Measurements from ENCODE around the gene ACTL6B. TPM values are rescaled to one million over a fixed set of nuclear protein-coding genes. Genes with fewer than 3 reads are reported as not detected.
A peak's percentile ranks its signal among the peaks of the same experiment; 100 is the strongest.

The ACTL6B gene
- total RNA-seq, 1 donor from 2014 or later = not detected

DNA sequence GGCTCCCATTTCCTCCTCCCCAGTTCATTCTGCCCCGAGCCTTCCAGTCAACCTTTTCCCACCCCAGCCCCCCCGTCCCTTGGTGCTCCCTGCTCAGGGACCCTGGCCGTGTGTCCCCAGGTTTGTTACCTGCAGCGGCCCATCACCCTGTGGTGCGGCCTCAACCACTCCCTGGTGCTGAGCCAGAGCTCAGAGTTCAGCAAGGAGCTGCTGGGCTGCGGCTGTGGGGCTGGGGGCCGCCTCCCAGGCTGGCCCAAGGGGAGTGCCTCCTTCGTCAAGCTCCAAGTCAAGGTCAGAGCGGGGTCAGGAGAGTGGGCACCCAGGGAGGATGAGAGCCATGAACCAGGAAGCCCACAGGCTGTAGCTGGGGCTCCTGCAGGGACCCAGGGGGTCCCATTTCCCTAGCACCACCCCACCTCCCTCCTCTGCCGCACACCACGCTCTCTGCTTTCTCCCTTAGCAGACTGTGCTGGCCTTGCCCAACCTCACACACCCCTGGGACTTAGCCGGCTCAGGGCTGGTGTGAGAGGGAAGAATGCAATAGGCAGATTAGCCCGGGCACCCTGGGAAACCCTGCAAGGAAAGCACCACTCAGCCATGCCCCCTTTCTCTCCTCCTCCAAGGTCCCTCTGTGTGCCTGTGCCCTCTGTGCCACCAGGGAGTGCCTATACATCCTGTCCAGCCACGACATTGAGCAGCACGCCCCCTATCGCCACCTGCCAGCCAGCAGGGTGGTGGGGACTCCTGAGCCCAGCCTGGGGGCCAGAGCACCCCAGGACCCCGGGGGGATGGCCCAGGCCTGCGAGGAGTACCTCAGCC lies 56.1 kb downstream of the ACTL6B start:
- no peak for TF ChIP-seq EZH2 (IDR thresholded peaks at IDR 0.05)
- TF ChIP-seq CTCF (IDR thresholded peaks at IDR 0.05) = peak; percentile 24
- Histone ChIP-seq H3K36me3 (no peaks in the 10 kb centered on the region), H4K20me1 (ENCODE audit: low read depth) (no peaks in the 10 kb centered on the region), H3K9me3 (ENCODE audit: low read depth) (no peaks in the 10 kb centered on the region), H3K4me2 (no peak overlapping the region), H3K27me3 (peaks cover 10% of the 10 kb centered on the region), H3F3A (ENCODE audit: low read depth) (peaks cover 19% of the 10 kb centered on the region), H3K79me2 (ENCODE audit: low read depth) (no peaks in the 10 kb centered on the region), H3K4me3 (no peak overlapping the region), H3K4me1 (peaks cover 24% of the 10 kb centered on the region), H3K9ac (no peak overlapping the region), H2AFZ (replicated peaks) (no peak overlapping the region), H3K27ac (no peak overlapping the region)
- Mint-ChIP-seq H3K27ac (no peak overlapping the region), H3K4me1 (peaks cover 31% of the 10 kb centered on the region), H3K27me3 (ENCODE audit: insufficient read depth, low read depth) (peaks cover 4% of the 10 kb centered on the region), H3K4me3 (no peak overlapping the region), H3K36me3 (no peaks in the 10 kb centered on the region), H3K9me3 (no peaks in the 10 kb centered on the region)
- peak; percentile 11 for DNase-seq (ENCODE audit: low spot score)

DNA sequence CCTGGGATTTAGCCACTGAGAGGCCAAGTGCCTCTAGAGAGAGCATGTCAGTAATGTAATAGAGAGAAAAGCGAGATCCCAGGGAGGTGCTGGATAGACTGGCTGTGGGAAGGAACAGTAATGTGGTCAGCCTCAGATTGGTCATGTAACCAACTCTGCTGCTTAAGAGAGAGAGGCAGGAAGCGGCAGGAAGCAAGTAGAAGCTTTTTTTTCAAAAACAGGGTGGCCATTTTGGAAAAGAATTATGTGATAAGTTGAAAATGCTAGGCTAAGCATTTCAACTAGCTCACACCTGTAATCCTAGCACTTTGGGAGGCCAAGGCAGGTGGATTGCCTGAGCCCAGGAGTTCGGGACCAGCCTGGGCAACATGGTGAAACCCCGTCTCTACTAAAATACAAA lies 57.8 kb downstream of the ACTL6B start:
- H3K36me3 ChIP-seq = no peaks in the 10 kb centered on the region
- no peak overlapping the region for H3K4me2 ChIP-seq
- no peak overlapping the region for H3K4me3 ChIP-seq
- H2AFZ ChIP-seq (replicated peaks) = no peak overlapping the region
- TF ChIP-seq EZH2phosphoT487 (IDR thresholded peaks at IDR 0.05) (no peak), EZH2 (IDR thresholded peaks at IDR 0.05) (no peak), CTCF (IDR thresholded peaks at IDR 0.05) (no peak)
- no peak overlapping the region for H3K27ac ChIP-seq
- DNase-seq (ENCODE audit: low spot score) = no peak
- H3K9me3 Mint-ChIP-seq = no peaks in the 10 kb centered on the region
- H3K36me3 Mint-ChIP-seq = no peaks in the 10 kb centered on the region
- H3K4me3 Mint-ChIP-seq = no peak overlapping the region
- peaks cover 20% of the 10 kb centered on the region for H3K4me1 ChIP-seq
- no peaks in the 10 kb centered on the region for H4K20me1 ChIP-seq (ENCODE audit: low read depth)
- no peaks in the 10 kb centered on the region for H3K27me3 ChIP-seq
- H3K9ac ChIP-seq = no peak overlapping the region
- peaks cover 4% of the 10 kb centered on the region for H3F3A ChIP-seq (ENCODE audit: low read depth)
- H3K27me3 Mint-ChIP-seq (ENCODE audit: insufficient read depth, low read depth) = peaks cover 5% of the 10 kb centered on the region
- H3K4me1 Mint-ChIP-seq = peaks cover 24% of the 10 kb centered on the region
- H3K27ac Mint-ChIP-seq = peak overlapping the region; percentile 20
- no peaks in the 10 kb centered on the region for H3K9me3 ChIP-seq (ENCODE audit: low read depth)
- H3K79me2 ChIP-seq (ENCODE audit: low read depth) = no peaks in the 10 kb centered on the region

DNA sequence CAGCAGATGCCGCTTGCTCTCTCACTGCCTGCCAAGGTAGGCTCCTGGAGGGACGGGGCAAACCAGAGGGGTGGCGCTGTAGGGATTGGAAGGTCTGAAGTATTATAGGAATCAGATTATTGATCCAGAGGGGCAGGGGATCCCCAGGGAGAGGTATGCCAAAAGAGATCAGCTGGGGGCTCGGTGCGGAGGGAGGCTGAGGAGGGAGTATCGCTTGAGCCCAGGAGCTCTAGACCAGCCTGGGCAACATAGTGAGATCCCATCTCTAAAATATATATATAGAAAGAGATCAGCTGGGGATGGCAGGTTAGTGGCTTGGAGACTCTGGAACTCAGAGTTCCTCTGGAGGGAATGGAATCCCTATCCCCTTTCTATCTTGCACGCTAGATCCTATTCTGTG lies 61.1 kb downstream of the ACTL6B start:
- no peak for DNase-seq (ENCODE audit: low spot score)
- peaks cover 12% of the 10 kb centered on the region for H3K4me1 Mint-ChIP-seq
- Histone ChIP-seq H3K9me3 (ENCODE audit: low read depth) (no peaks in the 10 kb centered on the region), H4K20me1 (ENCODE audit: low read depth) (no peaks in the 10 kb centered on the region), H3K9ac (no peak overlapping the region), H3K27me3 (no peaks in the 10 kb centered on the region), H3K36me3 (no peaks in the 10 kb centered on the region), H3K27ac (no peak overlapping the region), H3K4me2 (no peak overlapping the region), H3K4me3 (no peak overlapping the region), H3K4me1 (peaks cover under 1% of the 10 kb centered on the region), H3F3A (ENCODE audit: low read depth) (no peaks in the 10 kb centered on the region), H3K79me2 (ENCODE audit: low read depth) (no peaks in the 10 kb centered on the region), H2AFZ (replicated peaks) (no peak overlapping the region)
- no peak overlapping the region for H3K27ac Mint-ChIP-seq
- TF ChIP-seq EZH2 (IDR thresholded peaks at IDR 0.05) (no peak), EZH2phosphoT487 (IDR thresholded peaks at IDR 0.05) (no peak)
- no peaks in the 10 kb centered on the region for H3K36me3 Mint-ChIP-seq
- no peaks in the 10 kb centered on the region for H3K9me3 Mint-ChIP-seq
- peaks cover 9% of the 10 kb centered on the region for H3K27me3 Mint-ChIP-seq (ENCODE audit: insufficient read depth, low read depth)
- no peak overlapping the region for H3K4me3 Mint-ChIP-seq

Other genes with a start within 250 kb of the ACTL6B start
- gene ZCWPW1, start 227.7 kb downstream of the ACTL6B start, total RNA-seq (ENCODE audit: low replicate concordance) = 1.4 and 1.8 TPM in 2 replicates
- gene MEPCE, start 226.6 kb downstream of the ACTL6B start, total RNA-seq (ENCODE audit: low replicate concordance) = 16.4 and 42.6 TPM in 2 replicates
- 7.3 and 33.0 TPM in 2 replicates for gene PPP1R35, start 220.0 kb downstream of the ACTL6B start, total RNA-seq (ENCODE audit: low replicate concordance)
- gene SPACDR, start 192.2 kb downstream of the ACTL6B start, total RNA-seq (ENCODE audit: low replicate concordance) = 0.71 TPM in 1 of 2 replicates, not detected in the other
- 11.0 and 17.6 TPM in 2 replicates for gene TSC22D4, start 177.2 kb downstream of the ACTL6B start, total RNA-seq (ENCODE audit: low replicate concordance)
- gene NYAP1, start 172.5 kb downstream of the ACTL6B start, total RNA-seq (ENCODE audit: low replicate concordance) = 1.2 and 6.7 TPM in 2 replicates
- 1.2 and 5.6 TPM in 2 replicates for gene AGFG2, start 117.2 kb downstream of the ACTL6B start, total RNA-seq (ENCODE audit: low replicate concordance)
- 1.5 TPM in 1 of 2 replicates, not detected in the other for gene SAP25, start 82.5 kb downstream of the ACTL6B start, total RNA-seq (ENCODE audit: low replicate concordance)
- 4.5 and 55.9 TPM in 2 replicates for gene LRCH4, start 70.3 kb downstream of the ACTL6B start, total RNA-seq (ENCODE audit: low replicate concordance)
- 1.2 and 2.5 TPM in 2 replicates for gene FBXO24, start 70.1 kb downstream of the ACTL6B start, total RNA-seq (ENCODE audit: low replicate concordance)
- gene PCOLCE, start 54.1 kb downstream of the ACTL6B start, total RNA-seq (ENCODE audit: low replicate concordance) = 6.6 and 8.5 TPM in 2 replicates
- gene MOSPD3, start 43.9 kb downstream of the ACTL6B start, total RNA-seq (ENCODE audit: low replicate concordance) = 3.0 and 11.5 TPM in 2 replicates
- gene TFR2, start 14.9 kb downstream of the ACTL6B start, total RNA-seq (ENCODE audit: low replicate concordance) = 0.34 and 1.9 TPM in 2 replicates
- 54.3 and 110 TPM in 2 replicates for gene GNB2, start 17.3 kb upstream of the ACTL6B start, total RNA-seq (ENCODE audit: low replicate concordance)
- 24.2 and 64.5 TPM in 2 replicates for gene GIGYF1, start 37.8 kb upstream of the ACTL6B start, total RNA-seq (ENCODE audit: low replicate concordance)
- 19.4 and 55.1 TPM in 2 replicates for gene POP7, start 49.7 kb upstream of the ACTL6B start, total RNA-seq (ENCODE audit: low replicate concordance)
- gene EPO, start 64.0 kb upstream of the ACTL6B start, total RNA-seq (ENCODE audit: low replicate concordance) = 0.09 and 0.58 TPM in 2 replicates
- 0.03 TPM in 1 of 2 replicates, not detected in the other for gene ZAN, start 77.1 kb upstream of the ACTL6B start, total RNA-seq (ENCODE audit: low replicate concordance)
- gene EPHB4, start 171.1 kb upstream of the ACTL6B start, total RNA-seq (ENCODE audit: low replicate concordance) = 66.5 and 106 TPM in 2 replicates
- gene SLC12A9, start 196.3 kb upstream of the ACTL6B start, total RNA-seq (ENCODE audit: low replicate concordance) = 3.5 and 18.6 TPM in 2 replicates
- 14.9 and 49.5 TPM in 2 replicates for gene TRIP6, start 210.9 kb upstream of the ACTL6B start, total RNA-seq (ENCODE audit: low replicate concordance)
- 60.4 and 108 TPM in 2 replicates for gene SRRT, start 218.7 kb upstream of the ACTL6B start, total RNA-seq (ENCODE audit: low replicate concordance)
- gene UFSP1, start 233.3 kb upstream of the ACTL6B start, total RNA-seq (ENCODE audit: low replicate concordance) = 4.0 TPM in 1 of 2 replicates, not detected in the other
- 0.90 TPM in 1 of 2 replicates, not detected in the other for gene ACHE, start 239.4 kb upstream of the ACTL6B start, total RNA-seq (ENCODE audit: low replicate concordance)

Measured in neural progenitor cell (in vitro differentiated cells).